Type B pancreatic cell (in vitro differentiated cells): Measurements from ENCODE around the gene PAK1. TPM values are rescaled to one million over a fixed set of nuclear protein-coding genes. Genes with fewer than 3 reads are reported as not detected.

Experiments
- DNase-seq: peaks from one replicate; pipeline ENCODE4 v3.0.0; 2021; ENCODE audit warnings: mixed read lengths; ENCODE audit not compliant: unreplicated experiment; ENCODE audit errors: extremely low spot score
- H3K27ac Mint-ChIP-seq: 2 replicates; pipeline ENCODE4 v1.8.0; 2021; ENCODE audit warnings: mild to moderate bottlenecking, mixed read lengths
- H3K27me3 Mint-ChIP-seq: 2 replicates; pipeline ENCODE4 v1.8.0; 2021; ENCODE audit warnings: mixed read lengths
- H3K36me3 Mint-ChIP-seq: 2 replicates; pipeline ENCODE4 v1.8.0; 2021; ENCODE audit warnings: mixed read lengths
- H3K4me1 Mint-ChIP-seq: one replicate; pipeline ENCODE4 v1.8.0; 2021; ENCODE audit warnings: mixed read lengths; ENCODE audit not compliant: unreplicated experiment
- H3K4me3 Mint-ChIP-seq: 2 replicates; pipeline ENCODE4 v1.8.0; 2021; ENCODE audit warnings: mild to moderate bottlenecking, mixed read lengths
- H3K9me3 Mint-ChIP-seq: 2 replicates; pipeline ENCODE4 v1.8.0; 2021; ENCODE audit warnings: mixed read lengths
- CTCF ChIP-seq: fragments of 200-600 bp; sonication (generic); conservative IDR thresholded peaks from 2 replicates; pipeline ENCODE4 v1.5.0; 2021; ENCODE audit warnings: antibody characterized with exemption, mild to moderate bottlenecking
- total RNA-seq: library from RNA; stranded (reverse); gene quantifications from 2 replicates; pipeline ENCODE4 v1.2.1, GENCODE V29; 2021; ENCODE audit warnings: low replicate concordance

PAK1 gene
- total RNA-seq, 1 donor from 2014 or later, result 70.3 TPM

DNA sequence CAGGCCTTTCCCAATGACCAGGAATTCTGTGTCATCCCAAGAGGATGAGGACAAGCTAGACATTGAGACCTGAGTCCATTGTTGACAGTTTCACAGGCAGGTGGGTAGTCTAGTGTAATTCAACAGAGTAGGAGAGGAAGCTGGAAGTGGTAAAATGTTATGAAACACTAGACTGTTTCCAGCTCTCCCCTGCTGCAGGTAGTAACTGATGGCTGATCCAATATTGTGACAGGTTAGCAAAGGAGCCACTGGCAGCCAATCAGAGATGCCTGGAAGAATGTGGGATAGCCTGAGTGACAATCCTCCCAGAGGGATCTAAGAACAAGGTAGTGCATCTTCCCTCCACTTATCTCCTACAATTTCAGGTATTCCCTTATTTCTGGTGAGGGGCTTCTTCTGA lies 161.8 kb downstream of the PAK1 start:
- Mint-ChIP-seq H3K4me3 (no peak overlapping the region), H3K9me3 (no peaks in the 10 kb centered on the region), H3K4me1 (no peaks in the 10 kb centered on the region), H3K27me3 (no peaks in the 10 kb centered on the region), H3K36me3 (no peaks in the 10 kb centered on the region), H3K27ac (no peak overlapping the region)
- TF ChIP-seq CTCF, result no peak
- no peak for DNase-seq

- DNase-seq, result no peak
- Mint-ChIP-seq H3K4me1 (no peaks in the 10 kb centered on the region), H3K27me3 (no peaks in the 10 kb centered on the region), H3K9me3 (no peaks in the 10 kb centered on the region), H3K4me3 (no peak overlapping the region), H3K36me3 (no peaks in the 10 kb centered on the region), H3K27ac (no peak overlapping the region)
- no peak for TF ChIP-seq CTCF
Observed at GRCh38 chr11:77311701-77312100, 162.2 kb downstream of the PAK1 start.

DNA sequence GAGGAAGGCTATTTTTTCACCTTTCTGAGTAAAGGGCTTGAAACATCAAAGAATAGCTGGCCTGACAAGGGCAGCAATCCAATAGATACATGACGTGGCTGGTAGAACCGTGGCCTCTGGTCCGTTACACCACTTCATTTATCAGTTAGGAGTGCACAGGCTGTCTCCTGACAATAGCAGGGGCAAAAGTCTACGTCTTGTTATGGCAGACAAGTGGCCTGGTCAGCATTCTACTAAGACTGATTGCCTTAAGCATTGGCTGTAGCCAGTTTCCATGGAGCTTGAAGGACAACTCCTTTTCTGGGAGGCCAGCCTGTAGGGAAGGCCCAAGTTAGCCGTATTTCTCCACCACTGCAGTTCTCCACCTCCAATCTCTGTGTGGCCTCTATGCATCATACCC lies 163.2 kb downstream of the PAK1 start:
- no peaks in the 10 kb centered on the region for H3K4me1 Mint-ChIP-seq
- no peak overlapping the region for H3K27ac Mint-ChIP-seq
- no peak for TF ChIP-seq CTCF
- no peaks in the 10 kb centered on the region for H3K9me3 Mint-ChIP-seq
- H3K4me3 Mint-ChIP-seq, result no peak overlapping the region
- H3K27me3 Mint-ChIP-seq, result no peaks in the 10 kb centered on the region
- DNase-seq, result no peak
- H3K36me3 Mint-ChIP-seq, result no peaks in the 10 kb centered on the region

GRCh38 chr11:77309401-77310085 lies 164.4 kb downstream of the PAK1 start:
- no peak overlapping the region for H3K27ac Mint-ChIP-seq
- no peaks in the 10 kb centered on the region for H3K36me3 Mint-ChIP-seq

GRCh38 chr11:77308838-77309237 lies 165.1 kb downstream of the PAK1 start:
- no peak for TF ChIP-seq CTCF
- no peak overlapping the region for H3K4me3 Mint-ChIP-seq
- no peaks in the 10 kb centered on the region for H3K36me3 Mint-ChIP-seq
- no peak overlapping the region for H3K27ac Mint-ChIP-seq
- no peaks in the 10 kb centered on the region for H3K9me3 Mint-ChIP-seq
- no peaks in the 10 kb centered on the region for H3K27me3 Mint-ChIP-seq
- no peaks in the 10 kb centered on the region for H3K4me1 Mint-ChIP-seq
- DNase-seq, result no peak

More at GRCh38 chr11:77309401-77310085, 164.4 kb downstream of the PAK1 start:
- no peaks in the 10 kb centered on the region for H3K4me1 Mint-ChIP-seq
- no peak overlapping the region for H3K4me3 Mint-ChIP-seq
- H3K9me3 Mint-ChIP-seq, result no peaks in the 10 kb centered on the region
- TF ChIP-seq CTCF, result no peak
- no peak for DNase-seq
- H3K27me3 Mint-ChIP-seq, result no peaks in the 10 kb centered on the region

- H3K9me3 Mint-ChIP-seq, result no peaks in the 10 kb centered on the region
- H3K36me3 Mint-ChIP-seq, result no peaks in the 10 kb centered on the region
- DNase-seq, result no peak
- no peaks in the 10 kb centered on the region for H3K4me1 Mint-ChIP-seq
- no peak overlapping the region for H3K4me3 Mint-ChIP-seq
- no peaks in the 10 kb centered on the region for H3K27me3 Mint-ChIP-seq
- H3K27ac Mint-ChIP-seq, result no peak overlapping the region
- TF ChIP-seq CTCF, result no peak
Observed at GRCh38 chr11:77303328-77303727, 170.6 kb downstream of the PAK1 start.
